Upper lobe of right lung (tissue), 1 donor: ENCODE measurements around the gene EBI3. TPM values are rescaled to one million over a fixed set of nuclear protein-coding genes. Genes with fewer than 3 reads are reported as not detected.
"Not testable (repeated sequence)": the region's sequence is repeated elsewhere in the genome, so short reads cannot be mapped to it uniquely, and the experiment has no call there.

Experiments used
- ATAC-seq: fragments of 200-7000 bp; cut with Tn5 transposase; one replicate; pipeline ENCODE4 v1.9.1; 2020; ENCODE audit warnings: mild to moderate bottlenecking, moderate library complexity
- DNase-seq: peaks from one replicate; pipeline ENCODE4 v3.0.0-alpha.2; 2020
- H3K27ac ChIP-seq: fragments of 200-600 bp; one replicate; pipeline ENCODE4 v1.8.0; 2022
- H3K27me3 ChIP-seq: fragments of 200-600 bp; one replicate; pipeline ENCODE4 v1.8.0; 2022; ENCODE audit warnings: mild to moderate bottlenecking
- H3K36me3 ChIP-seq: fragments of 200-600 bp; one replicate; pipeline ENCODE4 v1.8.0; 2022
- H3K4me1 ChIP-seq: fragments of 200-600 bp; one replicate; pipeline ENCODE4 v1.8.0; 2022
- H3K4me3 ChIP-seq: fragments of 200-600 bp; one replicate; pipeline ENCODE4 v1.8.0; 2022; ENCODE audit warnings: mild to moderate bottlenecking
- H3K9me3 ChIP-seq: fragments of 200-600 bp; one replicate; pipeline ENCODE4 v1.8.0; 2022
- intact Hi-C: fragments of 100-400 bp; cut with DNase I; formaldehyde crosslinking; loops from one replicate; pipeline ENCODE4 v1.11.0; 2022
- total RNA-seq: library from RNA; stranded (reverse); fragmentation: NEBNext Ultra II Directional; extraction: Animal tissue kit (Norgen Biotek cat#: 25700); gene quantifications from one replicate; pipeline ENCODE4 v1.2.1, GENCODE V29; 2021
- TF ChIP-seq, protein P1 (sequence below): fragments of 200-600 bp; IDR thresholded peaks from one replicate; pipeline ENCODE4 v1.8.0; 2022; ENCODE audit warnings: antibody characterized with exemption
- donor health status: DM: no; HTN: yes; CAD: no; lungs with severe emphysema.

EBI3 gene
- total RNA-seq, 1 donor from 2014 or later = 2.0 TPM

GRCh38 chr19:4279530-4280422 is 50.5 kb downstream of the EBI3 start:
- intact Hi-C loops = no loop called here
- no peak overlapping the region for H3K4me3 ChIP-seq
- ATAC-seq = no peak
- H3K27me3 ChIP-seq = peaks cover 49% of the 10 kb centered on the region
- peaks cover 6% of the 10 kb centered on the region for H3K4me1 ChIP-seq
- no peaks in the 10 kb centered on the region for H3K36me3 ChIP-seq
- no peak for DNase-seq
- TF ChIP-seq, protein P1, sequence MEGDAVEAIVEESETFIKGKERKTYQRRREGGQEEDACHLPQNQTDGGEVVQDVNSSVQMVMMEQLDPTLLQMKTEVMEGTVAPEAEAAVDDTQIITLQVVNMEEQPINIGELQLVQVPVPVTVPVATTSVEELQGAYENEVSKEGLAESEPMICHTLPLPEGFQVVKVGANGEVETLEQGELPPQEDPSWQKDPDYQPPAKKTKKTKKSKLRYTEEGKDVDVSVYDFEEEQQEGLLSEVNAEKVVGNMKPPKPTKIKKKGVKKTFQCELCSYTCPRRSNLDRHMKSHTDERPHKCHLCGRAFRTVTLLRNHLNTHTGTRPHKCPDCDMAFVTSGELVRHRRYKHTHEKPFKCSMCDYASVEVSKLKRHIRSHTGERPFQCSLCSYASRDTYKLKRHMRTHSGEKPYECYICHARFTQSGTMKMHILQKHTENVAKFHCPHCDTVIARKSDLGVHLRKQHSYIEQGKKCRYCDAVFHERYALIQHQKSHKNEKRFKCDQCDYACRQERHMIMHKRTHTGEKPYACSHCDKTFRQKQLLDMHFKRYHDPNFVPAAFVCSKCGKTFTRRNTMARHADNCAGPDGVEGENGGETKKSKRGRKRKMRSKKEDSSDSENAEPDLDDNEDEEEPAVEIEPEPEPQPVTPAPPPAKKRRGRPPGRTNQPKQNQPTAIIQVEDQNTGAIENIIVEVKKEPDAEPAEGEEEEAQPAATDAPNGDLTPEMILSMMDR = no peak
- no peaks in the 10 kb centered on the region for H3K9me3 ChIP-seq
- H3K27ac ChIP-seq = no peak overlapping the region

GRCh38 chr19:4284176-4284958 is 55.0 kb downstream of the EBI3 start:
- Histone ChIP-seq H3K4me1 (peaks cover 3% of the 10 kb centered on the region), H3K27me3 (peaks cover 36% of the 10 kb centered on the region), H3K4me3 (no peak overlapping the region), H3K36me3 (no peaks in the 10 kb centered on the region), H3K27ac (no peak overlapping the region), H3K9me3 (no peaks in the 10 kb centered on the region)
- DNase-seq (no peak), ATAC-seq (peak; percentile 44)
- intact Hi-C loops = no loop called here
- TF ChIP-seq, protein P1 = no peak

GRCh38 chr19:4284974-4285373 is 55.7 kb downstream of the EBI3 start:
- no peaks in the 10 kb centered on the region for H3K4me1 ChIP-seq
- H3K4me3 ChIP-seq = no peak overlapping the region
- TF ChIP-seq, protein P1 = no peak
- DNase-seq = no peak
- H3K27ac ChIP-seq = no peak overlapping the region
- no peak for ATAC-seq
- H3K36me3 ChIP-seq = no peaks in the 10 kb centered on the region
- peaks cover 30% of the 10 kb centered on the region for H3K27me3 ChIP-seq
- intact Hi-C loops = no loop called here
- H3K9me3 ChIP-seq = no peaks in the 10 kb centered on the region

DNA sequence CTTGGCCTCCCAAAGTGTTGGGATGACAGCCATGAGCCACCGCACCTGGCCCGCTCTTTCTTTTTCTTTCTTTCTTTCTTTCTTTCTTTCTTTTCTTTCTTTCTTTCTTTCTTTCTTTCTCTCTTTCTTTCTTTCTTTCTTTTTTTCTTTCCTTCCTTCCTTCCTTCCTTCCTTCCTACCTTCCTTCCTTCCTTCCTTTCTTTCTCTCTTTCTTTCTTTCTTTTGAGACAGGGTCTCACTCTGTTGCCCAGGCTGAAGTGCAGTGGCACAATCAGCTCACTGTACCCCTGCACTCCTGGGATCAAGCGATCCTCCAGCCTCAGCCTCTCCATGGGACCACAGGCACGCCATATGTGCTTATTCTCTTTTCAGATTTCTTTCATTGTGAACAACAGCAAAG is 56.8 kb downstream of the EBI3 start:
- intact Hi-C loops, H3K9me3 ChIP-seq, H3K4me1 ChIP-seq, DNase-seq, ATAC-seq, H3K27ac ChIP-seq, H3K4me3 ChIP-seq, H3K36me3 ChIP-seq: not testable (repeated sequence)
- H3K27me3 ChIP-seq = peaks cover 18% of the 10 kb centered on the region

Other genes with a start within 250 kb of the EBI3 start
- 1,960 TPM for gene EEF2, start 244.1 kb upstream of the EBI3 start, total RNA-seq
- gene PIAS4, start 221.8 kb upstream of the EBI3 start, total RNA-seq = 25.4 TPM
- 54.3 TPM for gene ZBTB7A, start 162.6 kb upstream of the EBI3 start, total RNA-seq
- 110 TPM for gene MAP2K2, start 105.4 kb upstream of the EBI3 start, total RNA-seq
- gene CREB3L3, start 75.9 kb upstream of the EBI3 start, total RNA-seq = not detected
- 20.3 TPM for gene SIRT6, start 47.0 kb upstream of the EBI3 start, total RNA-seq
- gene ANKRD24, start 46.8 kb upstream of the EBI3 start, total RNA-seq = 2.3 TPM
- 18.9 TPM for gene YJU2, start 17.6 kb downstream of the EBI3 start, total RNA-seq
- gene SHD, start 49.7 kb downstream of the EBI3 start, total RNA-seq = not detected
- 2.7 TPM for gene TMIGD2, start 72.9 kb downstream of the EBI3 start, total RNA-seq
- 1.5 TPM for gene FSD1, start 75.1 kb downstream of the EBI3 start, total RNA-seq
- 16.1 TPM for gene STAP2, start 109.3 kb downstream of the EBI3 start, total RNA-seq
- 29.3 TPM for gene MPND, start 114.0 kb downstream of the EBI3 start, total RNA-seq
- gene SH3GL1, start 171.0 kb downstream of the EBI3 start, total RNA-seq = 47.6 TPM
- gene CHAF1A, start 173.1 kb downstream of the EBI3 start, total RNA-seq = 10.8 TPM
- 113 TPM for gene UBXN6, start 228.3 kb downstream of the EBI3 start, total RNA-seq
- gene HDGFL2, start 242.8 kb downstream of the EBI3 start, total RNA-seq = 30.6 TPM